Parathyroid adenoma (tissue), 2 donors: ENCODE measurements around the gene TPCN1.

ENCODE experiments used
- H2AFZ ChIP-seq: fragments of 300-600 bp; sonication (generic); one replicate; pipeline ENCODE4 v1.7.0; 2017; ENCODE audit warnings: antibody characterized with exemption, mild to moderate bottlenecking
- H3K27ac ChIP-seq: fragments of 300-600 bp; sonication (generic); one replicate; pipeline ENCODE4 v1.7.0; 2017
- H3K27me3 ChIP-seq: fragments of 300-600 bp; sonication (generic); one replicate; pipeline ENCODE4 v1.7.0; 2017; ENCODE audit warnings: low read length; ENCODE audit not compliant: control insufficient read depth, insufficient read depth
- H3K36me3 ChIP-seq: fragments of 300-600 bp; sonication (generic); one replicate; pipeline ENCODE4 v1.7.0; 2017; ENCODE audit warnings: low read length; ENCODE audit not compliant: control insufficient read depth, insufficient read depth
- H3K4me1 ChIP-seq: fragments of 300-600 bp; sonication (generic); one replicate; pipeline ENCODE4 v1.7.0; 2017; ENCODE audit warnings: control low read depth
- H3K4me2 ChIP-seq: fragments of 300-600 bp; sonication (generic); one replicate; pipeline ENCODE4 v1.7.0; 2017; ENCODE audit warnings: low read length
- H3K4me3 ChIP-seq: fragments of 300-600 bp; sonication (generic); one replicate; pipeline ENCODE4 v1.7.0; 2017; ENCODE audit warnings: low read depth, low read length
- H3K79me2 ChIP-seq: fragments of 300-600 bp; sonication (generic); one replicate; pipeline ENCODE4 v1.7.0; 2017; ENCODE audit warnings: control low read depth
- H3K9ac ChIP-seq: fragments of 300-600 bp; sonication (generic); one replicate; pipeline ENCODE4 v1.7.0; 2017; ENCODE audit warnings: mild to moderate bottlenecking
- H3K9me3 ChIP-seq: fragments of 300-600 bp; sonication (generic); one replicate; pipeline ENCODE4 v1.7.0; 2017; ENCODE audit warnings: low read length; ENCODE audit not compliant: control insufficient read depth
- TF ChIP-seq, protein P1 (sequence below): fragments of 300-600 bp; sonication (generic); IDR thresholded peaks from one replicate; pipeline ENCODE4 v1.7.0; 2017; ENCODE audit warnings: antibody characterized with exemption, mild to moderate bottlenecking
- donor health status: primary hyperparathyroidism.

TPCN1 gene

GRCh38 chr12:113297214-113297587 is 75.9 kb downstream of the TPCN1 start:
- Histone ChIP-seq H3K4me2 (no peak overlapping the region), H3K9me3 (no peaks in the 10 kb centered on the region), H3K4me1 (peaks cover 31% of the 10 kb centered on the region), H2AFZ (no peak overlapping the region), H3K79me2 (no peaks in the 10 kb centered on the region), H3K27ac (no peak overlapping the region), H3K9ac (no peak overlapping the region), H3K4me3 (no peak overlapping the region), H3K27me3 (no peaks in the 10 kb centered on the region), H3K36me3 (no peaks in the 10 kb centered on the region)
- TF ChIP-seq, protein P1, sequence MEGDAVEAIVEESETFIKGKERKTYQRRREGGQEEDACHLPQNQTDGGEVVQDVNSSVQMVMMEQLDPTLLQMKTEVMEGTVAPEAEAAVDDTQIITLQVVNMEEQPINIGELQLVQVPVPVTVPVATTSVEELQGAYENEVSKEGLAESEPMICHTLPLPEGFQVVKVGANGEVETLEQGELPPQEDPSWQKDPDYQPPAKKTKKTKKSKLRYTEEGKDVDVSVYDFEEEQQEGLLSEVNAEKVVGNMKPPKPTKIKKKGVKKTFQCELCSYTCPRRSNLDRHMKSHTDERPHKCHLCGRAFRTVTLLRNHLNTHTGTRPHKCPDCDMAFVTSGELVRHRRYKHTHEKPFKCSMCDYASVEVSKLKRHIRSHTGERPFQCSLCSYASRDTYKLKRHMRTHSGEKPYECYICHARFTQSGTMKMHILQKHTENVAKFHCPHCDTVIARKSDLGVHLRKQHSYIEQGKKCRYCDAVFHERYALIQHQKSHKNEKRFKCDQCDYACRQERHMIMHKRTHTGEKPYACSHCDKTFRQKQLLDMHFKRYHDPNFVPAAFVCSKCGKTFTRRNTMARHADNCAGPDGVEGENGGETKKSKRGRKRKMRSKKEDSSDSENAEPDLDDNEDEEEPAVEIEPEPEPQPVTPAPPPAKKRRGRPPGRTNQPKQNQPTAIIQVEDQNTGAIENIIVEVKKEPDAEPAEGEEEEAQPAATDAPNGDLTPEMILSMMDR: no peak

DNA sequence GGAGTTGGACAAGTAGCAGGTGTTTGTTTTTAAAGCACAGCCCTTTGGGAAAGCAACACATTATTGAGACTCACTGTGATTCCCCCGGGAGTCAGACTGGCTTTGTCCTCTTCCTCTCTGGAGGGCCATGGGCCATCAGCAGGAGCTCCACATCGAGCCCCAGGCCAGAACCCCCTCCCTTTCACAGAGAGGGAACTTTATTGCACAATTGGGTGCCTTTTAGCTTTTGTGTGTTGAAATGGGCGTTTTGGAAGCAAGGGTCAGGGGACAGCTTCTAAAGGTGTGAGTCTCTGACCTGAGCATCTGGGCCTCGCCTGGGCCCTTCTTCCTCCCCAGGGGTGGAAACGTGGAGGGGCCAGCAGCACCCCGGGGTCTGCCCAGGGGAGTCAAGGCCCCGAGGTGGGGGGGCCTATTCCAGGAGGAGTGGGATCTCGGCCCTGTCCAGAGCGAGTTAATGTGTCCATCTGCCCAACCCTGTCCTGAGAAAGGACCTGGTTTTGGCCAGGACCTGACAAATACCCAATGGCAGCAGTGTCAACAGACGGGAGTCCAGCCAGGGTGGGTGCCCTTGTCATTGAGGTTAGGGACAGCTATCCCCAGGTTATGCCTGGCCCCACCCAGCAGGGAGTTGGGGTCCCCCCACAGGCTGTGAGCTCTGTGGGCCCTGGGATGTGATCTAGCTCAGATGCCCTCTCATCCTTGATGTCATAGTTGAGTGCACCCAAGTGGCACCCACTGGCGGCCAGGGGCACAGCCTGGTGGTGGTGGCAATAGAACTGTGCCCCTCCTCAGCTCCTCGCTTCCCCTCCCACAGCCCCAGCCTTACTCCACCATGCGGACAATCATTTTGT is 76.6 kb downstream of the TPCN1 start:
- TF ChIP-seq, protein P1: no peak
- H3K79me2 ChIP-seq: no peaks in the 10 kb centered on the region
- no peaks in the 10 kb centered on the region for H3K9me3 ChIP-seq
- no peak overlapping the region for H3K4me2 ChIP-seq
- H3K27me3 ChIP-seq: no peaks in the 10 kb centered on the region
- no peak overlapping the region for H3K27ac ChIP-seq
- no peaks in the 10 kb centered on the region for H3K36me3 ChIP-seq
- no peak overlapping the region for H3K4me3 ChIP-seq
- H3K4me1 ChIP-seq: peaks cover 31% of the 10 kb centered on the region
- no peak overlapping the region for H2AFZ ChIP-seq
- H3K9ac ChIP-seq: no peak overlapping the region

- H3K27ac ChIP-seq: no peak overlapping the region
- H2AFZ ChIP-seq: no peak overlapping the region
- no peaks in the 10 kb centered on the region for H3K27me3 ChIP-seq
- H3K4me2 ChIP-seq: no peak overlapping the region
- no peak overlapping the region for H3K9ac ChIP-seq
- TF ChIP-seq, protein P1: no peak
- H3K36me3 ChIP-seq: no peaks in the 10 kb centered on the region
- no peak overlapping the region for H3K4me3 ChIP-seq
- no peaks in the 10 kb centered on the region for H3K9me3 ChIP-seq
- H3K79me2 ChIP-seq: no peaks in the 10 kb centered on the region
- peaks cover 29% of the 10 kb centered on the region for H3K4me1 ChIP-seq
These were observed 77.2 kb downstream of the TPCN1 start for GRCh38 chr12:113298472-113298817.

- no peak overlapping the region for H3K27ac ChIP-seq
- no peaks in the 10 kb centered on the region for H3K36me3 ChIP-seq
- H3K79me2 ChIP-seq: no peaks in the 10 kb centered on the region
- H3K9me3 ChIP-seq: no peaks in the 10 kb centered on the region
- H3K4me2 ChIP-seq: no peak overlapping the region
- peaks cover 24% of the 10 kb centered on the region for H3K4me1 ChIP-seq
- no peaks in the 10 kb centered on the region for H3K27me3 ChIP-seq
- H3K9ac ChIP-seq: no peak overlapping the region
- H2AFZ ChIP-seq: no peak overlapping the region
- H3K4me3 ChIP-seq: no peak overlapping the region
- TF ChIP-seq, protein P1: no peak
These were observed 77.7 kb downstream of the TPCN1 start for GRCh38 chr12:113298861-113299545.
